Epithelial cell of proximal tubule (primary cell): ENCODE results near the gene PRR14. TPM values are rescaled to one million over a fixed set of nuclear protein-coding genes. Genes with fewer than 3 reads are reported as not detected.
"Not testable (repeated sequence)": the region's sequence is repeated elsewhere in the genome, so short reads cannot be mapped to it uniquely, and the experiment has no call there.

Source experiments
- DNase-seq: peaks from one replicate; pipeline ENCODE4 v3.0.0-alpha.2; 2011; ENCODE audit warnings: low read depth
- H3K4me3 ChIP-seq: 2 replicates; pipeline ENCODE4 v1.5.1; 2011; ENCODE audit warnings: low read depth, mild to moderate bottlenecking, low read length
- total RNA-seq: library from RNA; depleted of rRNA; stranded (reverse); fragments of >200 nt; gene quantifications from 2 replicates; pipeline ENCODE4 v1.2.3, GENCODE V29; 2015
- TF ChIP-seq, protein P1 (sequence below): conservative IDR thresholded peaks from 2 replicates; pipeline ENCODE4 v1.5.1; 2012; ENCODE audit warnings: low read depth, mild to moderate bottlenecking, low read length

Gene PRR14
- total RNA-seq, 1 donor from 2014 or later: 18.1 TPM

DNA sequence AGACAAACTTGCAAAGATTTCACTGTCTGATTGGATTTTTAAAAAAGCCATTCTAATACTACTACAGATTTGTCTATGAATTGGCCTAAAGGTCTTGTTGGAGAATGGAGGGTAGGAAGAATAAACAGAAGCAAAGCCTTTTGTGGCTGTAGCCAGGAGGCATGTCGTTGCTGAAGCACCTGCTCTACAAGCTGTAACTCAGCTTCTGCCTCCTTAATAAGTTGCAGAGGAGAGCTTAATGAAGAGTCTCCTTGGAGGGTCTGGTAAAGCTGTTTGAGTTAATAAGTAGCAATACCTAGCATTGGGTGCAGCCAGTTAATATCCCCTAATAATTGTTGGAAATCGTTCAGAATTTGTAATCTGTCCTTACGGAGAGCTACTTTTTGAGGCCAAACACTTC, 30.6 kb upstream of the PRR14 start:
- no peak overlapping the region for H3K4me3 ChIP-seq
- TF ChIP-seq, protein P1, sequence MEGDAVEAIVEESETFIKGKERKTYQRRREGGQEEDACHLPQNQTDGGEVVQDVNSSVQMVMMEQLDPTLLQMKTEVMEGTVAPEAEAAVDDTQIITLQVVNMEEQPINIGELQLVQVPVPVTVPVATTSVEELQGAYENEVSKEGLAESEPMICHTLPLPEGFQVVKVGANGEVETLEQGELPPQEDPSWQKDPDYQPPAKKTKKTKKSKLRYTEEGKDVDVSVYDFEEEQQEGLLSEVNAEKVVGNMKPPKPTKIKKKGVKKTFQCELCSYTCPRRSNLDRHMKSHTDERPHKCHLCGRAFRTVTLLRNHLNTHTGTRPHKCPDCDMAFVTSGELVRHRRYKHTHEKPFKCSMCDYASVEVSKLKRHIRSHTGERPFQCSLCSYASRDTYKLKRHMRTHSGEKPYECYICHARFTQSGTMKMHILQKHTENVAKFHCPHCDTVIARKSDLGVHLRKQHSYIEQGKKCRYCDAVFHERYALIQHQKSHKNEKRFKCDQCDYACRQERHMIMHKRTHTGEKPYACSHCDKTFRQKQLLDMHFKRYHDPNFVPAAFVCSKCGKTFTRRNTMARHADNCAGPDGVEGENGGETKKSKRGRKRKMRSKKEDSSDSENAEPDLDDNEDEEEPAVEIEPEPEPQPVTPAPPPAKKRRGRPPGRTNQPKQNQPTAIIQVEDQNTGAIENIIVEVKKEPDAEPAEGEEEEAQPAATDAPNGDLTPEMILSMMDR: no peak
- DNase-seq: no peak

DNA sequence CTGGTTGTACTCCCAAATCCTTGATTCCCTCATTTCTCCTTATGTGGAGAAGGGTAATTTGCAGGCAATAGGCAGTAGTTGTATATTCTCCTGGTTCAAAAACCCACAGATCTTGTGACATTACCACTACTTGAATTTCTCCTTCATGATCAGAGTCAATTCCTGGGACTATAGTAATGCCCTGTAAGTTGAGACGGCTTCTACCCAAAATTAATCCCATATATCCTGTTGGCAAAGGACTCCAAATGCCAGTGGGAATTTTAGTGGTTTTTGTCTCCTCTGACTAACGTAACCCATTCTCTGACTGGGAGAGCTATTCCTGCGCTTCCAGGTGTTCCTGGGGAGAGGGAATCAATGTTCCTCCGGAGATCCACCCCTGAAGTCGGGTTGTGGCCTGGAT, 29.0 kb upstream of the PRR14 start:
- TF ChIP-seq, protein P1: no peak
- no peak for DNase-seq
- H3K4me3 ChIP-seq: no peak overlapping the region

DNA sequence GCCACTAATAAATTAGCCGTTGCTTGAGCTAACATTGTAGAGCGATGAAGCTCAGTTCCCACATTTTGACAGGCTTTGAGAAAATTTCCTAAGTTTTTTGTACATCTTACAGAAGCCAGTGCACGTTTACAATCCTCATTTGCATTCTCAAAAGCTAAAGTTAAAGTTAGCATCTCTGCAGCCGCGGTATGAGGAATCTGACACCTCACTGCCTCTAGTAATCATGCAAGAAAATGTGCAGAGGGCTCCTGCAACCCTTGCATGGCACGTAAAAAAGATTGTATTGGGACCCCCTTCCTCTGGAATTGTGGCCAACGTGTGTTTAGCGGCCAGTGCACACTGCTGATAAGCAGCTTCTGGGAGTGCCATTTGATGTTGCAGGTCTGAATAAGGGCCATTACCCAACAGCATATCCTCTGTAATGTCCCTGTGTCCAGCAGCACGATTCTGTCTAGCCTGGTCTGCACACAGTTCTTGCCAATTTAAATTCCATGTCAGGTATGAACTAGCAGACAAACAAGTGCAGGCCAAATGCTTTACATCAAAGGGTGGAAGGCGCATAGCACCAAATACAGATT, 28.2 kb upstream of the PRR14 start:
- no peak for DNase-seq

DNA sequence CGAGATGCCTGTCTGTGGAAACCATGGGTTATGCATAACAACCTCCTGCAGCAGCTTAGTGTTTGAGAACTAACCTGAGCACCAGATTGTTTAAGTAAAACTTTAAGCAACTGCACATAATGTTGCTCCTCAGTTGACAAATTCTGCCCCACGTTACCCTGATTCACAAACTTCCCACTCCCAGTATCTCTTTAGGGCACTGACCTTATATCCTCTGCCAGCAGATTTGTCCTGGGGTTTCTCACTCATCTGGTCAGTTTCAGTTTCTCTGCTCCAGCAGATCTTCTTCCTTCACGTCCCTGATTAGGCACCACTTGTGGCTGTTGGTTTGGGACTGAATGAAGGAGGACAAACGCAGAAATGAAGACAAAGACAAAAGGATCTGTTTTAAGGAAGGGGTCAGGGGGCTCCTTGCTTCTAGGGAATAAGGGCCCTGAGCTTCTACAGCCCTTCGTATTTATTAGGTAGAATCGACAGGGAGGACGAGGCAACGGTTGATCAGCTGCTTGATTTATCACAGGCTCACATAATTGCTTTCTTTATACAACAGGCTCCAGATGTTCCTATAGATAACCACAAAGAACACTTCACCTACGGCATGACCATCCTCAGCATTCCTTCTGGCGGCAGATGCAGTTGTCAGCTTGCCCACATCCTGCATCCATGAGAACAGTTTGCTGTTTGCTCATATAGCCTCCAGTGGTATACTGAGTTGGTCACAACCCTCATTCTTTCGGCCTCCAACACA, 27.1 kb upstream of the PRR14 start:
- TF ChIP-seq, protein P1: no peak
- H3K4me3 ChIP-seq: no peak overlapping the region
- DNase-seq: no peak

More for the DNA sequence above, 28.2 kb upstream of the PRR14 start:
- no peak overlapping the region for H3K4me3 ChIP-seq
- TF ChIP-seq, protein P1: no peak

DNA sequence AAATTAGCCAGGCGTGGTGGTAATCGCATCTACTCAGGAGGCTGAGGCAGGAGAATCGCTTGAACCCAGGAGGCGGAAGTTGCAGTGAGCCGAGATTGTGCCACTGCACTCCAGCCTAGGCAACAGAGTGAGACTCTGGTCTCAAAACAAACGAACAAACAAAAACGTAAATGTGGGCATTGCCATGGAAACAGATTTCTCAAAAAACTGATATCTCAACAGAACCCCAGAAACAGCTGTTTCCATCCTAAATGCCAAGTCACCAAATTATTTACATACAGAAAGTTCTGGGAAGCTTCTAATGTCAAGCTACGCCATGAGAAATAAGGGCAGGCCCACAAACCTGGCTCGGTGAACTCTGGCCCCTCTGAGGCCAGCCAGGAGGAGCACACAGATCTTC, 24.5 kb upstream of the PRR14 start:
- TF ChIP-seq, protein P1: no peak
- DNase-seq: no peak
- H3K4me3 ChIP-seq: no peak overlapping the region

DNA sequence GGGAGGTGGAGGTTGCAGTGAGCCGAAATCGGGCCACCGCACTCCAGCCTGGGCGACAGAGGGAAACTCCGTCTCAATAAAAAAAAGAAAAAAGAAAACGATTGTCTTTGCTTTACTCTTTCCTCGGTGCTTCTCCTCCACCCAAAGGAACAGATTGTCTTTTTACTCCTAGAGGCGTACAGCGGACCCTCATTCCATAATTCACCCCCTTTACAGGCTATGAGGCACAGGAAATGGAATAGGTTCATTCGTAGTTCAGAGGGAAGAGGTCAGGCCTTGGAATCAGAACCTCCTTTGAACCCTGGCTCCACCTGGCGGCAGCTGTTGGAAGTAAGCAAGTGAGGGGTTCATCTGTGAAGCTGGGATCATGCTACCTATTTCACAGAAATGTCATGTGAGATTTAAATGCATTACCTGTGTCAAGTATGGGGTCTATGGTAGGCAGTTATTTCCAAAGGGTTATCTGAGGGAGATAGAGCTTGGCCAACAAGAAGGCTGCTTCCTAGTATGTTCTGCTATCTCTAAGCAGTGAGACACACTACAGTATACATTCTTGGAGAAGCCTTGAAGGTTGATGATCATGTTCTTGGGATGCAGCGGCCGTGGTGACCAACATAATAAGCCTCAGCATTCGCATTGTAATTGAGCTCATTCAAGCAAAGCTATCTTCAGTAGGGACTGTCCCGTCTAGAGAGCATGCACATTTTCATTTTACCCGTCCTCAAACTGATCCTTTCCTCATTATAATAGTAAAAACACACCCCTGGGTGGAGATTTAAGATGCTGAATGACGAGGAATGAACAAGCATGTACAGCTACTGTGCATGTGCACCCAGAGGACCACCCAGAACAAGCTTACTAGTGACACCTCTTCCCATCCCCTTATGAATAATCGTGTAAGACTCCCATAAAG, 21.9 kb upstream of the PRR14 start:
- no peak for DNase-seq
- TF ChIP-seq, protein P1: peak; percentile 98
- peak overlapping the region; percentile 35 for H3K4me3 ChIP-seq

DNA sequence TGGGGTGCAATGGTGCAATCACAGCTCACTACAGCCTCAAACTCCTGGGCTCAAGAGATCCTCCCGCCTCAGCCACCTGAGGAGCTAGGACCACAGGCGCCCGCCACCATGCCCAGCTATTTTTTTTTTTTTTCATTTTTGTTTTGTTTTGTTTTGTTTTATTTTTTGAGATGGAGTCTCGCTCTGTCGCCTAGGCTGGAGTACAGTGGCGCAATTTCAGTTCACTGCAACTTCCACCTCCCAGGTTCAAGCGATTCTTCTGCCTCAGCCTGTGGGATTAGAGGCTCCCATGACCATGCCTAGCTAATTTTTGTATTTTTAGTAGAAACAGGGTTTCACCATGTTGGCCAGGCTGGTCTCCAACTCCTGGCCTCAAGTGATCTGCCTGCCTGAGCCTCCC, 18.3 kb upstream of the PRR14 start:
- not testable (repeated sequence) for DNase-seq, H3K4me3 ChIP-seq
